ENCODE data around the gene NT5M.
"Not testable (repeated sequence)": the region's sequence is repeated elsewhere in the genome, so short reads cannot be mapped to it uniquely, and the experiment has no call there.

NT5M gene

DNA sequence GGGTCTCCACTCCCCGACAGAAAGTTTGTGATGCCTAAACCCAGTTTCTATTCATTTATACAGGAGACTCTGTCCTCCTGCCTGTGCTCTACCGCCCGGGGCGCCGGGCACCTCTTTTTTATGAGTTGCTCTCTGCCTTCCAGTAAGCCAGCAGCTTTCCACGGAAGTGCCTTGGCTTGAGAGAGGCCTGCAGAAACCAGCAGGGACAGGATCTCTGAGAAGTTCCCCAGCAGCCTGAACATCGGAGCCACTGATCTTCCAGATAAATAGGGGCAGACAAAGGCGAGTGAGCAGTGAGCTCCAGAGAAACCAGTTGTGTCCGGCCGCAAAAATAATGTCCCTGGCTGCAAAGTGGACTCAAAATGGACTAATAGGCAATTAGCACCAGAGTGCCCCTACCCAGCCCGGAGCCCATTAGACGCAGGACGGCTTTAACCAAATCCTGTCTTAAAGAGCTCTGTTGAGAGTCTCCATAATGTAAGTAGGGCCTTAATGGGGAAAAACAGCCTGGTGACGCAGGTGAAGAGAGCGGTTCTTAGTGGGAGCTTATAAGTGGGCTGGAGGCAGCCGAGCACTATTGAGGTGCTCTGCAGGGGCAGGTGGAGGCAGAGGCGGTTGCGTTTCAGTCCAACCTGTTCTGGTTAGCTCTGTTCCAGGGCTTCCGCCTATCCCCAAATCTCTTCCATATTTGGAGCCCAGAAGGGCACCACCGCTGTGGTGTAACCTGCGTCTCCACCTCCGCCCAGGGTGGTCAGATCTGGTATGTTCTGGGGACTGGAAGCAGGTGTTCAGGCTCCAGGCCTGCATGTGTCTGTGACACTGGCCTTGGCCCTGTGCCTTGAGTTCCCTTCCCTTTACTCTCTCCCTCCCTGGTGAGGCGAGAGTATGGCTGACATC, 74.1 kb downstream of the NT5M start:
- DNase-seq (ENCODE audit: low read depth) = no peak

- no peak for DNase-seq (ENCODE audit: low read depth)
Measured at GRCh38 chr17:17379197-17379991, 76.2 kb downstream of the NT5M start.

- DNase-seq (ENCODE audit: low read depth) = no peak
Measured at GRCh38 chr17:17380145-17380925, 77.2 kb downstream of the NT5M start.

GRCh38 chr17:17381446-17382064, 78.4 kb downstream of the NT5M start:
- no peak for DNase-seq (ENCODE audit: low read depth)

DNA sequence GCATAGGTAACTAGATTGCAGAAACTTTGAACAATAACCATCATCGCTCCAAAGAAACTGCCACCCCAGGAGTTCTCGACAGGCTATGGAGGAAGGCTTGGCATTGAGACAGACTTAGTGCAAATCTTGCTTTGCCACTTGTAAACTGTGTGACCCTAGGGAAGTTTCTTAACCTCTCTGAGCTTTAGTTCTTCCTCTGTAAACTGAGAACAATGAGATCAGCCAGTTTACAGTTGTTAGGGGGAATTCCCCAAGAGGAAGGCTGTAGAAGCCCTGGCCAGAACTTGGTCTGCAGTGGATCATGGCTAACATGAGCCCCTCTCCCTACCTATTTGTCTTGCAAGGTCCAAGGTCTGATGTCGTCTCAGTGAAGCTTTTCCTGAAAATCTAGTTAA, 78.9 kb downstream of the NT5M start:
- DNase-seq (ENCODE audit: low read depth) = no peak

DNA sequence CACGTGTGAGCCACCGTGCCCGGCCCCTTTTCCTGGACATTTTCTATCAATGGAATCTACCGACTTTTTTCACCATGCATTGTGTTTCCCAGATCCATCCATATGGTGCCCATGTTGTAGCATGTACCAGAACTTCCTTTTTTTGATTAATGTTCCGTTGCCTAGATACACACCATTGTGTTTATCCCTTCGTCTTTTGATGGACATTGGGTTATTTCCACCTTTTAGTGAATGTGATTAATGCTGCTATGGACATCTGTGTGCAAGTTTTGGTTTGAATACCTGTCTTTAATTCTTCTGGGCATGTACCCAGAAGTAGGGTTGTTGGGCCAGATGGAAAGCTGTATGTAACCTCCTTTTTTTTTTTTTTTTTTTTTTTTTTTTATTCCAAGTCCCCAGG, 79.8 kb downstream of the NT5M start:
- DNase-seq (ENCODE audit: low read depth) = no peak

- not testable (repeated sequence) for DNase-seq (ENCODE audit: low read depth)
Measured at GRCh38 chr17:17383431-17384290, 80.5 kb downstream of the NT5M start.

DNA sequence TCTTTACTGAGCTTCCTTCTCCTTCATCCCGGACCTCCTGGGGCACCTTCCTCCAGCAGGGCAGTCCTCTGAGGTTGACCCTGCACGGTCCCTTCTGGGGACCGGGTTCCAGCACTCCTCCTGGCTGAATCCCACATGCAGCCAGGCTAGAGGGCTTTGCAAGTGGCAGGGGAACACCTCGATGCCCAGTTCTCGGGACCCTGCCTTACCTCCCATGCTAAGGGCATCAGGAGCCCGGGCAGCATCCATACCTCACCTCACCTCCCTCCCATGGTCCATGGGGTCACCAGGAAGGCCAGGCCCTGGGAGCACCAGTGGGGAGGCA, 81.1 kb downstream of the NT5M start:
- no peak for DNase-seq (ENCODE audit: low read depth)

- DNase-seq (ENCODE audit: low read depth) = no peak
Measured at GRCh38 chr17:17384961-17385360, 81.8 kb downstream of the NT5M start.

- DNase-seq (ENCODE audit: low read depth) = no peak
Measured at GRCh38 chr17:17385491-17385890, 82.3 kb downstream of the NT5M start.

DNA sequence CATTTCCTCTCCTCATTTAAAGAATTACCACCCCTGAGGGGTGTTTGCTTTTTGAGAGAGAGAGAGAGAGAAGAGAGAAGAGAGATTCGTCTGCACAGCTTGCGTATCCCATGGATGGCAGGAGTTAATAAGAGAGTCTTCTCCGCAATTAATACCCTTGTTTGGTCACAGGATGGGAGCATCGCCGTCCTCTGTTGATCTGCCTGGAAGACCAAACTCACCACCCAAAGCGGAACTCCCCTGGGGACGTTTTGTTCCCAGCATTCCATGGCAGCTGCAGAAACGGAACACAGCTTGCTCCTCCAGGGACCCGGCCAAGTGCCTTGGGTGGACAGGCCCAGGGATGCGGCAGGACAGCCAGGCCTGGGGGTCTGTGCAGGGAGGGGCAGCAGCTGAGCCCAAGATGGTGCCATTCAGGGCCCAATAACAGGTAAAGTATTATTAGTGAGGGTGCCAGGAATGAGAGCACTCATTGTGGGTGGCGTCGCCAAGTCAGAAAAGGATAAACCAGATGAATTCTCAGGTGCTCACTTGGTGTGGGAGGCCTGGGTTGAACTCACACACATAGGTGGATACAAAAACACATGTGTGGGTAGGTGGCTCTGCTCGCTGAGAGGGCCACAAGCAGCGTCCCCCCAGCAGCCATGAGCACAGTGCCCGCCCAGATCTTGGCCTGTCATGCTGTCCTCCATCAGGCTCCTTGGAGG, 83.1 kb downstream of the NT5M start:
- no peak for DNase-seq (ENCODE audit: low read depth)

DNA sequence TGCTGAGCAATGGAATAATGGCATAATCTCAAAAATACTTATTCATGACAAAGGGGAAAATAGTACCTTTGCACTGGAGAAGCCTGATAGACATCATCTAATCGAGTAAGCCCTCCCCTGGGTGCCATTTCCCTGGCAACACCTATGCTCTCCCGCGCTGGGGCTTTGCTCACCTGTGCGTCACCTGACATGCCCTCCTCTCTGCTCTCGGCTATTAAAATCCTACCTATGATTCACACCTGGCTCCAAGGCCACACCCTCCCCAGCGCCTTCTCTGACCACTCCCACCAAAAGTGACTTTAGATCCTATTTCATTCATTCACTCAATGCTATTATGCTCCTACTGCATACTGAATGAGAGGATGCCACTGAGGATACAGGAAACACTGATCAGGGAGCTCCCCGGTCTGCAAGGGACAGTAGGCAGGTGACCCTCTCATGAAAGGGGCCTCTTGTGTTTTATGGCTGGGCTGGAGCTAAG, 83.9 kb downstream of the NT5M start:
- no peak for DNase-seq (ENCODE audit: low read depth)

GRCh38 chr17:17387498-17388362, 84.6 kb downstream of the NT5M start:
- DNase-seq (ENCODE audit: low read depth) = no peak

- DNase-seq (ENCODE audit: low read depth) = no peak
Measured at GRCh38 chr17:17388657-17389496, 85.7 kb downstream of the NT5M start.

- no peak for DNase-seq (ENCODE audit: low read depth)
Measured at GRCh38 chr17:17391668-17392370, 88.6 kb downstream of the NT5M start.

GRCh38 chr17:17393976-17394375, 90.8 kb downstream of the NT5M start:
- no peak for DNase-seq (ENCODE audit: low read depth)

- no peak for DNase-seq (ENCODE audit: low read depth)
Measured at GRCh38 chr17:17394494-17394893, 91.3 kb downstream of the NT5M start.

Measured in EH (cell line).